ENCODE measurements around the gene GCNT2. TPM values are rescaled to one million over a fixed set of nuclear protein-coding genes. Genes with fewer than 3 reads are reported as not detected.
"Not testable (repeated sequence)": the region's sequence is repeated elsewhere in the genome, so short reads cannot be mapped to it uniquely, and the experiment has no call there.

Gene GCNT2
- total RNA-seq, 2 experiments from 2014 or later = 4.1 to 4.3 TPM

DNA sequence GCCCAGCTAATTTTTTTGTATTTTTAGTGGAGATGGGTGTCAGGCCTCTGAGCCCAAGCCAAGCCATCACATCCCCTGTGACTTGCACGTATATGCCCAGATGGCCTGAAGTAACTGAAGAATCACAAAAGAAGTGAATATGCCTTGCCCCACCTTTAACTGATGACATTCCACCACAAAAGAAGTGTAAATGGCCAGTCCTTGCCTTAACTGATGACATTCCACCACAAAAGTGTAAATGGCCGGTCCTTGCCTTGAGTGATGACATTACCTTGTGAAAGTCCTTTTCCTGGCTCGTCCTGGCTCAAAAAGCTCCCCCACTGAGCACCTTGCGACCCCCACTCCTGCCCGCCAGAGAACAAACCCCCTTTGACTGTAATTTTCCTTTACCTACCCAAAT, 54.4 kb downstream of the GCNT2 start:
- H3K9me3 Mint-ChIP-seq, H3K4me1 Mint-ChIP-seq, H3K27me3 Mint-ChIP-seq, H3K27ac Mint-ChIP-seq, H3K36me3 Mint-ChIP-seq, DNase-seq, H3K4me3 Mint-ChIP-seq: not testable (repeated sequence)

DNA sequence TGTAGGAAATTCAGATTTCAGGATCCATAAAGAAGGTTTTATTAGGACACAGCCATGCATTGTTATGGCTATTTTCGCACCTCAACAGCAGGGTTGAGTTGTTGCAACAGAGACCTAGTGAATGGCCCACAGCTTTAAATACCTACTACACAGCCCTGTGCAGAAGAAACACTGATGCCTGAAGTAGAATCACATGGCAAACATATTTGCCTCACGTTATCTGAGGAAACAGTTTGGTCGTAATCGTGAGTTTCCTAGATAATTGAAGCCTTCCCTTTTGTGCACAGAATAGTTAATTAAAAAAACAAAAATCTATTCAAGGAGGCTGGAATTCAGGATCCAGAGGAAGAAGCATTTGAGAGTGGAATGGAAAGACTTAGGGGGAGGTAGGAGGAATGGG, 55.1 kb downstream of the GCNT2 start:
- Mint-ChIP-seq H3K4me1 (no peaks in the 10 kb centered on the region), H3K9me3 (no peaks in the 10 kb centered on the region), H3K27ac (no peak overlapping the region), H3K36me3 (peaks cover 4% of the 10 kb centered on the region), H3K4me3 (no peak overlapping the region), H3K27me3 (no peaks in the 10 kb centered on the region)
- DNase-seq = no peak

DNA sequence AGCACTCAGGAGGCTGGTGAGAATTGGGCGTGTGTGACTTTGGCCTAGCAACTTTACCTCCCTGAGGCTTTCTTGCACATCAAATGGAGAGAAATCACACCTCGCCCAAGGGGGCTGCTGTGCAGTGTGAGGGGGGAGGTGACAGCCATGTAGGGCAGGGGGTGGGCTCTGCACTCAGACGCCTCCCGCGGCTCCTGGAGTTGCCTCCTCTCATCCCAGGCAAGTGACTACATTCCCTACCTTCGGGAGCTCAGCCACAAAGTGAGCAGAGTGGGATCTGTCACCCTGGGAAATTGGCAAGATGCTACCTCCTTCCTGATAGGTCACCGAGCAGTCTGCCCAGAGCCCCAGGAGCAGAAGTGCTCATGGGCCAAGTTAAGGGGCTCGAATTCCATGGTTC, 56.0 kb downstream of the GCNT2 start:
- DNase-seq = no peak
- H3K4me1 Mint-ChIP-seq = no peaks in the 10 kb centered on the region
- H3K27ac Mint-ChIP-seq = no peak overlapping the region
- H3K4me3 Mint-ChIP-seq = no peak overlapping the region
- H3K36me3 Mint-ChIP-seq = peaks cover 4% of the 10 kb centered on the region
- no peaks in the 10 kb centered on the region for H3K27me3 Mint-ChIP-seq
- H3K9me3 Mint-ChIP-seq = no peaks in the 10 kb centered on the region

DNA sequence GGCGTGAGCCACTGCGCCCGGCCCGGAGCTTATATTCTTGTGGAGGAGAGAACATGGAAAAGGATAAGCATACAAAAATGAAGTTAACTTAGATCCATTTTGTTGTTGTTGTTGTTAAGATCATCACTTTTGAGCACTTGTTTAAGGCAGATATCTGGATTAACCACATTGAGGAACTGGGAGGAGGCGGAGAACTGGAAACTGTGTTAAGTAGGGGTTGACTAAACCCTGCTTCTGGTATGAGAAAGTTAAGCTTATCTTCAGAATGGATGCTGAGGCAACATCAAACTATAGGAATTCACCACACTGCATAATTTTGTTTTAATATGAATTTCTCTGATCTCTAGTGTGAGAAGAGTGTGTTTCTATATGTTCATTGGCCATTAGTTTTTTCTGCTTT, 57.6 kb downstream of the GCNT2 start:
- Mint-ChIP-seq H3K4me3 (no peak overlapping the region), H3K9me3 (no peaks in the 10 kb centered on the region), H3K27me3 (no peaks in the 10 kb centered on the region), H3K36me3 (peaks cover 4% of the 10 kb centered on the region), H3K27ac (no peak overlapping the region), H3K4me1 (peaks cover 4% of the 10 kb centered on the region)
- DNase-seq = no peak

DNA sequence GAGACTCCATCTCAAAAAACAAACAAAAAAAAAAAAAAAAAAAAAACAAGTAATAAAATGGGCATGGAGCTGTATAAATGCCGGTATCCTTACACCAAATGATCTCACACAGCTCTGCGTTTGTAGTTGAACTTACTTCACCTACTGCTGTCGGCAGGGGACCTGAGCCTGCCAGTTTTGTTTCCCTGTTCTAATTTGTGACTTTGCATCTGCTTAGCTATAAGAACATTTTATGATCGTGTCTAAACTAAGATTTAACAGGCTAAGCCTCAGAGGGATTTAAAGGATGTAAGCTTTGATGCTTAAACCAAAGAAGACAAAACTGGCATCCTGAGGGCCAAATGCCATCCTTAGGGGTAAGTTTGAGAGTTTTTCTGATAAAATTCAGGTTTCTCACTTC, 58.7 kb downstream of the GCNT2 start:
- Mint-ChIP-seq H3K36me3 (peaks cover 4% of the 10 kb centered on the region), H3K27me3 (no peaks in the 10 kb centered on the region), H3K9me3 (no peaks in the 10 kb centered on the region), H3K27ac (no peak overlapping the region), H3K4me1 (peaks cover 6% of the 10 kb centered on the region), H3K4me3 (no peak overlapping the region)
- DNase-seq = no peak

DNA sequence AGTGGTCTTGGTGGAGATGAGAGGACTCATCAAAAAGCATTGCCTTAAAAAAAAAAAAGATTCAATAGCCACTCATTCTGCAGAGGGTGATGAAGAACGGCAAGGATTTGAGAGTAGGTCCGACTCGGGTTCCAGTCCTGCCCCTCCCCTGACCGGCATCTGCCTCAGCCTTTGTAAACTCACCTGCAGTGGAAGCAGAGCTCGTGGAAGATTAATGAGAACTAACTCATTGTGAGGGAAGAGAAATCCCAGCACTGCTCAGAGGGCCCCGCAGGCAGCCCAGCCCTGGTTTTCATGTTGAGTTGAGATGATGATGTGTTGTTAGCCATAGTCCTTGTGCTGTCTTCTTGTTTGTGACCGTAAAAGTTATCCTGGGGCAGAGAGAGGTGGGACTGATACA, 59.4 kb downstream of the GCNT2 start:
- no peaks in the 10 kb centered on the region for H3K9me3 Mint-ChIP-seq
- H3K36me3 Mint-ChIP-seq = peaks cover 6% of the 10 kb centered on the region
- H3K4me3 Mint-ChIP-seq = no peak overlapping the region
- H3K4me1 Mint-ChIP-seq = peaks cover 6% of the 10 kb centered on the region
- DNase-seq = no peak
- H3K27me3 Mint-ChIP-seq = no peaks in the 10 kb centered on the region
- no peak overlapping the region for H3K27ac Mint-ChIP-seq

DNA sequence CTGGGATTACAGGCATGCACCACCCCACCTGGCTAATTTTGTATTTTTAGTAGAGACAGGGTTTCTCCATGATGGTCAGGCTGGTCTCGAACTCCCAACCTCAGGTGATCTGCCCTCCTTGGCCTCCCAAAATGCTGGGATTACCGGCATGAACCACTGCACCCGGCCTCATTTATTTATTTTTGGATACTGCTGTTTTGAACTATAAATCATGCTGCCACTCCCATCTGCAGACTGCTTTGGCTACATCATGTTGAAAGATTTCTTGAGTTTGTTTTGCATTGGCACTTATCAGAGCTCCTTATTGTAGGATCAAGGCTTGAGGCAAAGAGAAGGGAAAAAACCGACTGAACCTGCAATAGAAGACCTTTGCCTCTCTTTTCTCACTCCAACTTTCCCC, 60.3 kb downstream of the GCNT2 start:
- not testable (repeated sequence) for H3K9me3 Mint-ChIP-seq, H3K4me3 Mint-ChIP-seq, H3K27me3 Mint-ChIP-seq, H3K36me3 Mint-ChIP-seq, H3K4me1 Mint-ChIP-seq, H3K27ac Mint-ChIP-seq, DNase-seq

DNA sequence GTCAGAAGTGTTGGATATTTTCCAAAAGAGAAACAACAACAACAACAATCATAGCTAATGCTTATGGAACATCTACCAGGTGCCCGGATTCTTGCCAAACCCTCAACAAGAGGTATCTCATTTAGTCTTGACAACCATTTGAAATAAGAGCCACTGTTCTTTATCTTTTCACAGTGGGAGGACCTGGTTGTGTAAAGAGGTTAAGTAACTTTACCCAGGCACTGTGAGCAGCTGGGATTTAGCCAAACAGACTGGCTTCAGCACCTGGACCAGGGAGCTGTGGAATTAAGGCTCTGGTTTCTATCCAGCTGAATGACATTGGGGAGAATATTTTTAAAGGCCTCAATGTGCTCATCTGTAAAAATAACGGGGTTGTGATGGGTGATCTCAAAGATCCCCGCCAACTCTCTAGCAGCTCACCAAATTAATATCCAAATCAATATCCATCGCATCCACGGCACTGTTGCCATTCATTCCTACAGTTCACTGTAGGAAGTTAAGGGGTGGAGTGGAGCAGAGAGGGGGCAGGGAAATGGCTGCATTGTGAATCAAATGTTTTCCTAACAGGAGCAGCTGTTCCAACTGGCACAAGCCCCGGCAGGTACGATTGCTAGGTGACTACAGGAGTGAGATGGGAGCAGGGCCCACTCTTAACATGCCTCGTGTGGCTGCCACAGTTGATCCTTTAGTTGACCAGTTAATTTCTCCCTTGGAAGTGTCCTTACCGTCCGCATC, 61.8 kb downstream of the GCNT2 start:
- Mint-ChIP-seq H3K27me3 (no peaks in the 10 kb centered on the region), H3K27ac (no peak overlapping the region), H3K4me3 (no peak overlapping the region), H3K9me3 (no peaks in the 10 kb centered on the region), H3K4me1 (peaks cover 6% of the 10 kb centered on the region), H3K36me3 (peaks cover 2% of the 10 kb centered on the region)
- no peak for DNase-seq

DNA sequence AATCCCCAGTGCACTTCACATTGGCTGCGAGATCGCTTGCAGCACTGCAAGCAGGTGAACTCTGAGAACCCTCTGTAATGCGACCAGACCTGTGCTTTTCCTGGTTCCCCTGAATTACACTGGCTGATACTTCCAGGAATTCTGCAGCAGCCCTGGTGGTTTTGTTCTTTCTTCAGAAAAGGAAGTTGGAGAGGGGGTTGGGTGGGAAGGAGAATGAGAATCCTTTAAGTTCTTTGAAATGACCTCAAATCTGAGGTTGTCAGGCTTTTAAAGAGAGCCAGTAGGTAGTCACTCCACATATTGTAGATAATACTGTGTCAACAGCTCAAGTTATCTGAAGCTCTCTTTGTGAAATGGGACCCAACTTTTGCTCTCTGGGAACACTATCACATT, 62.4 kb downstream of the GCNT2 start:
- DNase-seq = no peak
- H3K4me3 Mint-ChIP-seq = no peak overlapping the region
- peaks cover 2% of the 10 kb centered on the region for H3K36me3 Mint-ChIP-seq
- no peaks in the 10 kb centered on the region for H3K27me3 Mint-ChIP-seq
- H3K9me3 Mint-ChIP-seq = no peaks in the 10 kb centered on the region
- H3K4me1 Mint-ChIP-seq = peaks cover 6% of the 10 kb centered on the region
- no peak overlapping the region for H3K27ac Mint-ChIP-seq

DNA sequence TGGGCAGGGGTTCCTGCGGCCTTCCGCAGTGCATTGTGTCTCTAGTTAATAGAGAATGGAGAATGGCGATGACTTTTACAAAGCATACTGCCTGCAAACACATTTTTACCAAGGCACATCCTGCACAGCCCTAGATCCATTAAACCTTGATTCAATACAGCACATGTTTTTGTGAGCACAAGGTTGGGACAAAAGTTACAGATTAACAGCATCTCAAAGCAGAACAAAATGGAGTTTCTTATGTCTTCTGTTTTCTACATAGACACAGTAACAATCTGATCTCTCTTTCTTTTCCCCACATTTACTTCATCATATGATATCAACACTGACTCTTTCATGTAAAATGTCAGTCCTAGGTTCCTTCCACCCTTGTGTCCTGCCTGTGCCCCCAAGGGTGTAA, 63.5 kb downstream of the GCNT2 start:
- no peak for DNase-seq
- H3K27ac Mint-ChIP-seq = no peak overlapping the region
- H3K36me3 Mint-ChIP-seq = peaks cover 2% of the 10 kb centered on the region
- H3K9me3 Mint-ChIP-seq = no peaks in the 10 kb centered on the region
- no peaks in the 10 kb centered on the region for H3K27me3 Mint-ChIP-seq
- H3K4me1 Mint-ChIP-seq = peaks cover 6% of the 10 kb centered on the region
- no peak overlapping the region for H3K4me3 Mint-ChIP-seq

DNA sequence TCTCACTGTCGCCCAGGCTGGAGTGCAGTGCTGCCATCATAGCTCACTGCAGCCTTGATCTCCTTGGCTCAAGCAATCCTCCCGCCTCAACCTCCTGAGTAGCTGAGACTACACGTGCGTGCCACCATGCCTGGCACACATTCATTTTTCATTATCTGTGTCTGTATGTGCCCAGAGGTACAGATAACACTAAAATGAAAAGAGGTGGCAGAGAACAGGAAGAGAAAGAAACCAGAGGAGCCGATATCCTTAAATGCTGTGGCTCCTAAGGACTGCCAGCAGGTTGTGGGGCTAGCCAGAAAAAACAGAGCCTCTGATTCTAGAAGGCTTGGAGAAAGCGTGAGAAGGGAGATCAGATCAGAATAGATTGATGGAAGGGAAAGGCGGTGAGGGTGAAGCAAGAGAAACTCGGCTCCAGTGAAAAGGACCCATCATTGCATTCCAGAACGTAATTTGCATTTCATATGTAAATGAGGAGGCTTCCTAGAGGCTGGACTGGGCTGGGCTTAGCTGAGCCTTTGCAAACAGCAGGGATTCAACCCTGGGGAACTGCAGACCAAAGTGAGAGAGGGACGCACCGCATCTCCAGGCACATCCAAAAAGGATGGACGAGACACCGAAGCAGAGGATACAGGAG, 64.2 kb downstream of the GCNT2 start:
- Mint-ChIP-seq H3K27ac (no peak overlapping the region), H3K36me3 (peaks cover 2% of the 10 kb centered on the region), H3K4me1 (peaks cover 6% of the 10 kb centered on the region), H3K4me3 (no peak overlapping the region), H3K27me3 (no peaks in the 10 kb centered on the region), H3K9me3 (no peaks in the 10 kb centered on the region)
- no peak for DNase-seq

DNA sequence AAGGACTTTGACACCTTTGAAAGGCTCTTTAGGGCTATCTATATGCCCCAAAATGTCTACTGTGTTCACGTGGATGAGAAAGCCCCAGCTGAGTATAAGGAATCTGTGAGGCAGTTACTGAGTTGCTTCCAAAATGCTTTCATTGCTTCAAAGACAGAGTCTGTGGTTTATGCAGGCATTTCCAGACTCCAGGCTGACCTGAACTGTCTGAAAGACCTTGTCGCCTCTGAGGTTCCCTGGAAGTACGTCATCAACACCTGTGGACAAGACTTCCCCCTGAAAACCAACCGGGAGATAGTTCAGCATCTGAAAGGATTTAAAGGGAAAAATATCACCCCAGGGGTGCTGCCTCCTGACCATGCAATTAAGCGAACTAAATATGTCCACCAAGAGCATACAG, 65.2 kb downstream of the GCNT2 start:
- Mint-ChIP-seq H3K4me1 (peaks cover 6% of the 10 kb centered on the region), H3K9me3 (no peaks in the 10 kb centered on the region), H3K27me3 (no peaks in the 10 kb centered on the region), H3K27ac (no peak overlapping the region), H3K36me3 (peaks cover 6% of the 10 kb centered on the region), H3K4me3 (no peak overlapping the region)
- no peak for DNase-seq

DNA sequence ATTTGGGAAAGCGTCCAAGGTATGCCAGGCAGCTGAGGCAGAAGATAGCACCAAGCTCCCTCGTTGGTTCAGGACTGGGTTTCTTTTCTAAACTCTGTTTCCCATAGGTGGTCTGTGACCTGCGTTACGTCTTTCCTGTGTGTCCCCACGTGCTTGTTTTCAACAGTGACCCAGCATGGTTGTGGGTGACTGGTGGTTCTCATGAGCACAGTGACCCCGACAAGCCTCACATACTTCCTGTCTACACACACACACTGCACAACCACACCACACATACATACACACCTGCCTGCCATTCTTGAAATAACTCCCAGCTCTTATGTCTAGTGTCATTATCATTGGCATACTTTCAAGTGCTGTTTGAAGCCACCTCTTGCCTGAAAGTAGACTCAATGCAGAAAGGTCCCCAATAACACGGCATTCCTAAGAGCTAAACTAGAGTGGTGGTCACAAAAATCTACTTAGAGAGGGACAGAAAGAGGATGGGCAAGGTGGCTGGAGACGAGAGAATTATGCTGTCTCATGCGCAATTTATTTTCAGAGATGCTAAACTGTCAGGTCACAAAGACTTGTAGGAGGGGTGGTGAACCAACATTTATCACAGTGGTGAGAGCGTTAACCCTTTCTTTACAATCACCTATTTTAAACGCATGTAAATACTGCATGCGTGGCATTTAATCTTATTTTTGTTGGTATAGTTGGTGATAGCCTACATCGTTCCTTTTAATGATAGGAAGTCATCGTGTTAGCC, 66.7 kb downstream of the GCNT2 start:
- no peak overlapping the region for H3K27ac Mint-ChIP-seq
- H3K4me3 Mint-ChIP-seq = no peak overlapping the region
- H3K27me3 Mint-ChIP-seq = no peaks in the 10 kb centered on the region
- peaks cover 6% of the 10 kb centered on the region for H3K36me3 Mint-ChIP-seq
- no peak for DNase-seq
- H3K9me3 Mint-ChIP-seq = no peaks in the 10 kb centered on the region
- peaks cover 6% of the 10 kb centered on the region for H3K4me1 Mint-ChIP-seq

DNA sequence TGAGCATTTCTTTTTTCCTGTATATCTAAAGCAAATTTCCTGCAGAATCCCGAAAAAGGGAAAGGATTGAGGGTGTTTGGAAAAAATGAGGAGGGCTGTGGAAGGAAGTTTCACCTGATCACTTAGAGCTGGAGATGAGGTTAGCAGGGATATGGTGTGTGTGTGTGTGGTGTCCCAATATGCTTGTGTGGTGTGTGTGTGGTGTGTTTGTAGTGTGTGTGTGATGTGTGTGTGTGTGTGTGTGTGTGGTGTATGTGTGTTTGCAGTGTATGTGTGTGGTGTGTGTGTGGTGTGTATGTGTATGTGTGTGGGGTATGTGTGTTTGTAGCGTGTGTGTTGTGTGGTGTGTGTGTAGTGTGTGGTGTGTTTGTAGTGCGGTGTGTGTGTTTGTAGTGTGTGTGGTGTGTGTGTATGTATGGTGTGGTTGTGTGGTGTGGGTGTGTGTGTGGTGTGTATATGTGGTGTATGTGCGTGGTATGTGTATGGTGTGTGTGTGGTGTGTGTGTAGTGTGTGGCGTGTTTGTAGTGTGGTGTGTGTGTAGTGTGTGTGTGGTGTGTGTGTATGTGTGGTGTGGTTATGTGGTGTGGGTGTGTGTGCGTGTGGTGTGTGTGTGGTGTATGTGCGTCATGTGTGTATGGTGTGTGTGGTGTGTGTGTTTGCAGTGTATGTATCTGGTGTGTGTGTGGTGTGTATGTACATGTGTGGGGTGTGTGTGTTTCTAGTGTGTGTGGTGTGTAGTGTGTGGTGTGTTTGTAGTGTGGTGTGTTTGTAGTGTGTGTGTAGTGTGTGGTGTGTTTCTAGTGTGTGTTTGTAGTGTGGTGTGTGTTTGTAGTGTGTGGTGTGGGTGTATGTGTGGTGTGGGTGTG, 67.6 kb downstream of the GCNT2 start:
- no peaks in the 10 kb centered on the region for H3K27me3 Mint-ChIP-seq
- no peaks in the 10 kb centered on the region for H3K9me3 Mint-ChIP-seq
- no peak overlapping the region for H3K27ac Mint-ChIP-seq
- no peak for DNase-seq
- peaks cover 6% of the 10 kb centered on the region for H3K36me3 Mint-ChIP-seq
- H3K4me3 Mint-ChIP-seq = no peak overlapping the region
- H3K4me1 Mint-ChIP-seq = peaks cover 2% of the 10 kb centered on the region

DNA sequence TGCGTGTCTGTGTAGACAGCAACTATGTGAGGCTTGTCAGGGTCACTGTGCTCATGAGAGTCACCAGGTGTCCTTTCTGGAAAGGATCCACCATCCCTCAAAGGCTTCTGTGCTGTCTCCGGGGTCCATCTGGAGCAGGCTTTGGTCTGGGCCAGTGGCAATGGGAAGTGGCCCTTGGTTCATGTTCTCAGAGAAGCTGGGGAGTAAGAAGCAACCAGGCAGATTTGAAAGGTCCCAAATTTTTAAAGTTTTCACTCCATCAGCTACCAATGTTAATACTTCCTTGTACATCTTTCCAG, 68.2 kb downstream of the GCNT2 start:
- H3K27me3 Mint-ChIP-seq = no peaks in the 10 kb centered on the region
- DNase-seq = no peak
- no peaks in the 10 kb centered on the region for H3K4me1 Mint-ChIP-seq
- H3K4me3 Mint-ChIP-seq = no peak overlapping the region
- peaks cover 6% of the 10 kb centered on the region for H3K36me3 Mint-ChIP-seq
- no peak overlapping the region for H3K27ac Mint-ChIP-seq
- no peaks in the 10 kb centered on the region for H3K9me3 Mint-ChIP-seq

Data from activated naive CD8-positive, alpha-beta T cell treated with anti-CD3 and anti-CD28 coated beads for 36 hours (primary cell).